MCF 10A (cell line): Measurements from ENCODE around the gene DMRTB1. TPM values are rescaled to one million over a fixed set of nuclear protein-coding genes. Genes with fewer than 3 reads are reported as not detected.
A peak's percentile ranks its signal among the peaks of the same experiment; 100 is the strongest.

Experiments
- BruUV-seq: library from RNA; stranded (reverse); fragments of 400-500 nt; replicated peaks from 2 replicates; lab custom pipeline; 2021; lab: Mats Ljungman, UMichigan
- CTCF ChIA-PET: fragments of 300-600 bp; sonication (Branson Sonifier 250); formaldehyde crosslinking; extraction: SDS; loops from one replicate; lab custom pipeline; 2021; ENCODE audit warnings: antibody characterized with exemption, inconsistent platforms; lab: Yijun Ruan, JAX
- POLR2A ChIA-PET: fragments of 300-600, 350-650 bp; sonication (Branson Sonifier 250); formaldehyde crosslinking; extraction: SDS; loops from one replicate; lab custom pipeline; 2020; ENCODE audit warnings: antibody characterized with exemption, inconsistent platforms; lab: Yijun Ruan, JAX
- DNase-seq: peaks from one replicate; pipeline ENCODE4 v3.0.0-alpha.2; 2018; ENCODE audit not compliant: unreplicated experiment
- H3K27ac Mint-ChIP-seq: one replicate; pipeline ENCODE4 v1.8.0; 2022; ENCODE audit warnings: mild to moderate bottlenecking, low read depth, mixed read lengths; ENCODE audit not compliant: unreplicated experiment
- H3K27me3 Mint-ChIP-seq: one replicate; pipeline ENCODE4 v1.8.0; 2022; ENCODE audit warnings: mixed read lengths; ENCODE audit not compliant: insufficient read depth, unreplicated experiment
- H3K36me3 Mint-ChIP-seq: one replicate; pipeline ENCODE4 v1.8.0; 2022; ENCODE audit warnings: mild to moderate bottlenecking, moderate library complexity, mixed read lengths; ENCODE audit not compliant: insufficient read depth, unreplicated experiment
- H3K4me1 Mint-ChIP-seq: one replicate; pipeline ENCODE4 v1.8.0; 2022; ENCODE audit warnings: mixed read lengths; ENCODE audit not compliant: insufficient read depth, unreplicated experiment
- H3K4me3 Mint-ChIP-seq: one replicate; pipeline ENCODE4 v1.8.0; 2022; ENCODE audit warnings: mild to moderate bottlenecking, moderate library complexity, mixed read lengths; ENCODE audit not compliant: unreplicated experiment
- H3K9me3 Mint-ChIP-seq: one replicate; pipeline ENCODE4 v1.8.0; 2022; ENCODE audit warnings: mixed read lengths; ENCODE audit not compliant: unreplicated experiment
- CTCF ChIP-seq: fragments of 200-600 bp; IDR thresholded peaks from one replicate; pipeline ENCODE4 v1.8.0; 2022; ENCODE audit warnings: antibody characterized with exemption, mild to moderate bottlenecking; ENCODE audit not compliant: unreplicated experiment
- intact Hi-C: fragments of 100-400 bp; cut with micrococcal nuclease; formaldehyde crosslinking; loops from 2 replicates; pipeline ENCODE4 v1.14.1; 2022
- total RNA-seq: library from RNA; stranded (reverse); gene quantifications from 2 replicates; pipeline ENCODE4 v1.2.3, GENCODE V29; 2022

DMRTB1 gene
- total RNA-seq, 1 experiment from 2014 or later = not detected

GRCh38 chr1:53468374-53468773 is 9.2 kb downstream of the DMRTB1 start:
- Mint-ChIP-seq H3K9me3 (no peaks in the 10 kb centered on the region), H3K4me3 (no peak overlapping the region), H3K4me1 (no peaks in the 10 kb centered on the region), H3K27me3 (no peaks in the 10 kb centered on the region), H3K36me3 (no peaks in the 10 kb centered on the region), H3K27ac (no peak overlapping the region)
- ChIA-PET POLR2A (no interaction called here), CTCF (no interaction called here)
- TF ChIP-seq CTCF = no peak
- no TSS peak for BruUV-seq
- intact Hi-C loops = no loop called here
- no peak for DNase-seq

GRCh38 chr1:53469373-53469772 is 10.2 kb downstream of the DMRTB1 start:
- no peaks in the 10 kb centered on the region for H3K9me3 Mint-ChIP-seq
- BruUV-seq = no TSS peak
- intact Hi-C loops = no loop called here
- no peak overlapping the region for H3K4me3 Mint-ChIP-seq
- CTCF ChIA-PET = interaction anchor here (0.5 kb wide), 1 partner anchor 8 kb away, joined by 3 read pairs; no protein-coding TSS in a partner anchor
- TF ChIP-seq CTCF = no peak
- H3K36me3 Mint-ChIP-seq = no peaks in the 10 kb centered on the region
- no peaks in the 10 kb centered on the region for H3K4me1 Mint-ChIP-seq
- no peaks in the 10 kb centered on the region for H3K27me3 Mint-ChIP-seq
- DNase-seq = no peak
- H3K27ac Mint-ChIP-seq = no peak overlapping the region
- POLR2A ChIA-PET = no interaction called here

- intact Hi-C loops = no loop called here
- TF ChIP-seq CTCF = peak; percentile 27
- Mint-ChIP-seq H3K4me1 (no peaks in the 10 kb centered on the region), H3K27me3 (peaks cover 4% of the 10 kb centered on the region), H3K27ac (no peak overlapping the region), H3K36me3 (no peaks in the 10 kb centered on the region), H3K9me3 (no peaks in the 10 kb centered on the region), H3K4me3 (no peak overlapping the region)
- CTCF ChIA-PET = interaction anchor here (0.6 kb wide), 1 partner anchor 1114 kb away, joined by 3 read pairs; no protein-coding TSS in a partner anchor
- DNase-seq = peak; percentile 30
- BruUV-seq = no TSS peak
- POLR2A ChIA-PET = no interaction called here
Measured at GRCh38 chr1:53470155-53470554, 11.0 kb downstream of the DMRTB1 start.

GRCh38 chr1:53470584-53470983 is 11.4 kb downstream of the DMRTB1 start:
- BruUV-seq = no TSS peak
- Mint-ChIP-seq H3K4me1 (no peaks in the 10 kb centered on the region), H3K27me3 (peaks cover 9% of the 10 kb centered on the region), H3K27ac (no peak overlapping the region), H3K4me3 (no peak overlapping the region), H3K36me3 (no peaks in the 10 kb centered on the region), H3K9me3 (no peaks in the 10 kb centered on the region)
- no peak for TF ChIP-seq CTCF
- intact Hi-C loops = no loop called here
- no peak for DNase-seq
- ChIA-PET POLR2A (no interaction called here), CTCF (no interaction called here)
